GM21529 (cell line): Measurements from ENCODE around the gene LRRC14B.
"Not testable (repeated sequence)": the region's sequence is repeated elsewhere in the genome, so short reads cannot be mapped to it uniquely, and the experiment has no call there.

ENCODE experiments used
- ATAC-seq: cut with Tn5 transposase; IDR thresholded peaks from one replicate; pipeline ENCODE4 v1.9.1; 2021; ENCODE audit not compliant: unreplicated experiment

LRRC14B gene

DNA sequence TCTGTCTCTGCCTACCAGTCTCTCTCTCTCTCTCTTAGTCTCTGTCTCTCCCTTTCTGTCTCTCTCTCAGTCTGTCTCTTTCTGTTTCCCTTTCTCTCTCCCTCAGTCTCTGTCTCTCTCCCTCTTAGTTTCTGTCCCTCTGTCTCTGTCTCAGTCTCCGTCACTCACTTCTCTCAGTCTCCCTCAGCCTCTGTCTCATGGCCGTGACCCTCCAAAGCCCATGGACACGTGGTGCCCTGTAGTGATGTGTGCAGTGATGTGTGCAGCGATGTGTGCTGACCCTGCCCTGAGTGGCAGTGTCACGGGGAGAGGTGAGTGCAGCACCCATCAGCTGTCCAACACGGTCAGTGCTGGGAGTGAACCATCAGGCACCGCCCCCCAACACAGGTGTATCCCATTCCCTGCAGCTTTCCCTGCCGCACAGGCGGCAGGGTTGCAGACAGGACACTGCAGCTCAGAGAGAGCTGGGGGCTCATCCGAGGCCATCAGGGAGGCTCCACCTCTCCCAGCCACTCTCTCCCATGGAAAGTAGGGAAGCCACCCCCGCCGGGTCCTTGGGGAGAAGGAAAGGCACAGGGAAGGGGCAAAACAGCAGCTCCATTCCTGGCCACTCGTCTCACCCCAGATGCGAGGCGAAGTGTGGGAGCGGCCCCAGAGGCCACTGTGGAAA lies 794 bp upstream of the LRRC14B start:
- ATAC-seq = peak; percentile 32

DNA sequence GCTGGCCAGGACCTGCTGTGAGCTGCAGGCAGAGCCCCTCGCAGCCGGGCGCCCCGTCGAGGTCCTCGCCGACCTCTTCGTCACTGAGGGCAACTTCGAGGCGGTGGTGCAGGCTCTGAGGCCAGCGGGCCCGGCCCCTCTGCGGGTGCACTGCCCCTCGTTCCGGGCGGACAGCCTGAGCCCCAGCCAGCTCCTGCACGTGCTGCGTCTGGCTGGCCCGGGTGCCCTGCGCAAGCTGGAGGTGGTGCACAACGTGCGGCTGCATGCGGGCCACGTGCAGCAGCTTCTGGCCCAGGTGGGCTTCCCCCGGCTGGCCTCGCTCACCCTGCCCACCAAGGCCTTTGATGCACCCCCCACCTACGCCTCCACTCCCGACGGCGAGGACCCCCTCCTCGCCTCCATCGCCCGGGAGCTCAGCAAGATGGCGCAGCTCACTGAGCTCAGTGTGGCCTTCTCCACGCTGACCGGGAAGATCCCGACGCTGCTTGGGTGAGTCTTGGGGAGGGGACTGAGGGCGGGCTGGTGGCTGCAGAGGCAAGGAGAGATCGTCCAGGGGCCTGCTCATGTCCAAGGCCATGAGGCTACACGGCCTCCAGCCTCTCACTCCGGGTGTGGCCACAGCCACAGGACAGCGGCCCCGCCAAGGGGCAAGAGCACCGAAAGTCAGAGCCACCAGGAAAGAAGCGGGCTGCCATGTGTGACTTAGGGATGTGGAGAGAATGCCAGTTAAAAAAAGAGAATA lies 825 bp downstream of the LRRC14B start:
- ATAC-seq = no peak

DNA sequence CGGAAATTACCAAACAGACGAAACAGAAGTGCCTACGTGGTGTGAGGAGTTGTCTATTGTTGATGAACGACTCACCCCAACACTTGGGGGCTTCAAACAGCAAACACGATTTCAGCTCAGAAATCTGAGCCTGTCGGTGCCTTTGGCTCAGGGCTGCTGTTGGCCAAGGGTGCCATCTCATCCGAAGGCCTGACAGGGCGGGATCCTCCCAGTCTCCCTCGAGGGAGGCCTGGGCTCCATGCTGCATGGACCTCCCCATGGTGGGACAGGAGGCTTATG lies 1.3 kb downstream of the LRRC14B start:
- ATAC-seq = no peak

DNA sequence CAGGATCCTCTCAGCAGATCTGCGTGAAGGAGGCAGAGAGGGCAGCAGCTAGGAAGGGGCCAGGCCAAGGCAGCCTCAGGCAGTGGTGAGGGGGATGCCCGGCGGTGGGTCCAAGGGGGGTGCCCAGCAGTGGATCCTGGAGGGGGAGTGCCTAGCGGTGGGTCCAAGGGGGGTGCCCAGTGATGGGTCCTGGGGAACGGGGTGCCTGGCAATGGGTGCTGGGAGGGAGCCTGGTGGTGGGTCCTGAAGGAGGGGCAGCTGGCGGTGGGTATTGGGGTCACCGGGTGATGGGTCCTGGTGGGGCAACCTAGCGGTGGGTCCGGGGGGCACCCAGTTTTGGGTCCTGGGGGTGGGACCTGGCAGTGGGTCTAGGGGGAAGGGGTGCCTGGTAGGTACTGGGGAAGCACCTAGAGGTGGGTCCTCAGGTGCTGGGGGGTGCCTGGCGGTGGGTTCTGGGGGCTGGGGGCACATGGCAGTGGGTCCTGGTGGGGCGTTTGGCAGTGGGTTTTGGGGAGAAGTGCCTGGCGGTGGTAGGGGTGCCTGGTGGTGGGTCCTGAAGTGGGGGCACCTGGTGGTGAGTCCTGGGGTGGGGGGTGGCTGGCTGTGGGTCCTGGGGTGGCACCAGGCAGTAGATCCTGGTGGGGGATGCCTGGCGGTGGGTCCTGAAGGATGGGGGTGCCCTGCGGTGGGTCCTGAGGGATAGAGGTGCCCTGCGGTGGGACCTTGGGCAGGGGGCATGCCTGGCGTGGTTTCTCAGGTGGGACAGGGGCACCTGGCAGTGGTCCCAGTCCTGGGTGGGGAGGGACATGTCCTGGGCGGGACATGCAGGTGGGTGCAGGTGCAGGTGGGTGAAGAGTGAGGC lies 1.9 kb downstream of the LRRC14B start:
- ATAC-seq = no peak

DNA sequence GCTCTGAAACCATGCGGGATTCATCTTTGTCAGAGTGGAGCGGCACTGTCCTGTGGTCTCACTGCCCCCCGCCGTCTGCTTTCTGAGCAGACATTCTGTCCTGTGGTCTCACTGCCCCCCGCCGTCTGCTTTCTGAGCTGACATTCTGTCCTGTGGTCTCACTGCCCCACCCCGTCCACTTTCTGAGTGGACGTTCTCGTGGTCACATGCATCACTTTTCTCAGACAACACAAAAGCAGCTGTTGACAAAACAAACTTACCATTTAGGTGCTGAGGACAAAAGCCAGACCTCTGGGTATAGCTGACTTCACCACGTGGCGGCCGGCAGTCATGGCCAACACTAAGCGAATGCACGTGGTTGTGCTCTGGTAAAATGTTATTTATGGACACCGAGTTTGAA lies 2.8 kb downstream of the LRRC14B start:
- no peak for ATAC-seq

DNA sequence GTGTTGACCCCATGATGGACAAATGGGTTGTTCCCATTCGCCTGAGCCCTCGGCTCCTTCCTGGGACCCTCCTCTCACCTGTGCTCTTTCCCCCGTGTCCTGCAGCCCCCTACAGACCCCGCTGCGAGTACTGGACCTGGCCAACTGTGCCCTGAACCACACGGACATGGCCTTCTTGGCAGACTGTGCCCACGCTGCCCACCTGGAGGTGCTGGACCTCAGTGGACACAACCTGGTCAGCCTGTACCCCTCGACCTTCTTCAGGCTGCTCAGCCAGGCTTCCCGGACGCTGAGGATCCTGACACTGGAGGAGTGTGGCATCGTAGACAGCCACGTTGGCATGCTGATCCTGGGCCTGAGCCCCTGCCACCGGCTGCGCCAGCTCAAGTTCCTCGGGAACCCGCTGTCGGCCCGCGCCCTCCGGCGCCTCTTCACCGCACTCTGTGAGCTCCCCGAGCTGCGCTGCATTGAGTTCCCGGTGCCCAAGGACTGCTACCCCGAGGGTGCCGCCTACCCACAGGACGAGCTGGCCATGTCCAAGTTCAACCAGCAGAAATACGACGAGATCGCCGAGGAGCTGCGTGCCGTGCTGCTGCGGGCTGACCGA lies 3.4 kb downstream of the LRRC14B start:
- no peak for ATAC-seq

DNA sequence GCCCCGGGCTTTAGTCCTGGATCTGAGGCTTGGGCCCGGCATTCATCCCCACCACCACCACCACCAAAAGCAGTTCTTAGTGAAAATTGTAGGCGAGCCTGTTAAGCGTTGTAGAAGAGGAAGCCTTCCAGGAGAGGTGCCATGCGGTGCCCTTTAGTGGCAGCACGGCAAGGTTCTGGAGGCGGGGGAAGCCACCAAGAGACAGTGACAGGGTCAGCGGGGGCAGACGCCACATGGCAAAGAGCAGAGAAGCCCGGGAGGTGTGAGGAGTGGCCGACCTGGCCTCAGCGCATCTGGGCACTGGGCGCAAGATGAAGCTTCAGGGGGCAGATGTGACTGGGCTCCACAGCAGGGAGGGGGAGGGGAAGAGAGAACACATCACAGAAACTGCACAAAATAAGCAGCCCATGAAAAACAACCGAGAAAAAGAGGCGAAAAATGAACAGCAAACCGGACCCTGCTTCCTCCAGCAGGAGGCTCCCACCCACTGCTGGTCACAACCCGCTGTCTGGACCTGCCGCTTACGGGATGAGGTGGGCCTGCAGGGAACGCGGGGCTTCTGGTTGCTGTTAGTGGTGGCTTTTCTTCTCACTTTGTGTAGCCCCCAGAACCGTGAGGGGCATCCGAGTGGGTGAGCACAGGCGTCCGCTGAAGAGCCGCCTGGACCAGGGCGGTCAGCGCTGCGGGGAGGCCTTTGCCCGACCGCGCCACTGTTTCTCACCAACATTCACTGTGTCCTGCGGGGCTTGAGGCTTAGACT lies 4.3 kb downstream of the LRRC14B start:
- no peak for ATAC-seq

DNA sequence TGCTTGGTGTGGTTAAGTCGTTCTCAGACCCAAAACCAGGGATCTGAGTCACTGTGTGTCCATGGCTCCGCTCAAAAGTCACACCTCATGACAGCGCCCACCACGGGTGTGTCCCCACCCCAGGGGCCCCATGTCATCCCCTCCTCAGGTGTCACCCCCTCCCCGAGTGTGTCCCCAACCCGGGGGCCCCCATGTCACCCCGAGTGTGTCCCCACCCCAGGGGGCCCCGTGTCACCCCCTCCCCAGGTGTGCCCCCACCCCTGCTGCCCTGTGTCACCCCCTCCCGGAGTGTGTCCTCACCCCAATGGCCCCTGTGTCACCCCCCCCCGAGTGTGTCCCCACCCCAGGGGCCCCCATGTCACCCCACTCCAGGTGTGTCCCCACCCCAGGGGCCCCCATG lies 5.1 kb downstream of the LRRC14B start:
- no peak for ATAC-seq

DNA sequence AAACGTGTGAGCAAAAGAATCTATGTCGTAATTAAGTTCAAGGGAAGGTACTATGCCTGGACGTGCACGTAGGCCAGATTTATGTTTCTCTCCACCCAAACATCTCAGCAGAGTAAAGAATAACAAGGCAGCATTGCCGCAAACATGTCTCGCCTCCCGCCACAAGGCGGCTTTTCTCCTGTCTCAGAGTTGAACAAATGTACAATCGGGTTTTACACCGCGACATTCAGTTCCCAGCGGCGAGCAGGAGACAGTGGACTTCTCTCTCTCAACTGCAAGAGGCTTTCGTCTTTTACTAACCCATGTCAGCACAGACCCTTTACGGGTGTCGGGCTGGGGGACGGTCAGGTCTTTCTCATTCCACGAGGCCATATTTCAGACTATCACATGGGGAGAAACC lies 5.7 kb downstream of the LRRC14B start:
- not testable (repeated sequence) for ATAC-seq

DNA sequence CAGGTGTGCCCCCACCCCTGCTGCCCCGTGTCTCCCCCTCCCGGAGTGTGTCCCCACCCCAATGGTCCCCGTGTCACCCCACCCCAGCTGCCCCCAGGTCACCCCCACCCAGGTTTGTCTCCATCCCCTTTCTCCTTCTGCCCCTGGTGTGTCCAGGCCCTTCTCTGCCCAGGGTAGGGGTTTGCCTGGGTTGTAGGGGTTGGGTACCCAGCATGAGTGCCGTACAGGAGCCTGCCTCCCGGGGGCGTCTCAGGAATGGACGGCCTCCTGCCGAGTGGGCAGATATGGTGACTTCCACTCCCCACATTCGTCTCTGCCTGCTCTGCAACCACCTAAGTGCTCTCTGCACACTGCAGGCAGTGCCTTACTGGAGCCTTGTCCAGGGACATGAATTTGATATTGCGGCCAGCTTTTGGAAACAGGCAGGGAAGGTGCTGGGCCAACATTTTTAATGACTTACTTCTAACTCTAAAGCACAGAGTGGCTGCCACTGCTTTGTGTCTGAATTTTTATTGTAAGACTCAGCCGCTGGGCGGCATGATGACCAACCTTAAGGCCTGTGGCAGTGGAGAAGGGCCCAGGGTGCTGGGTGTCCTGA lies 6.7 kb downstream of the LRRC14B start:
- ATAC-seq = no peak

DNA sequence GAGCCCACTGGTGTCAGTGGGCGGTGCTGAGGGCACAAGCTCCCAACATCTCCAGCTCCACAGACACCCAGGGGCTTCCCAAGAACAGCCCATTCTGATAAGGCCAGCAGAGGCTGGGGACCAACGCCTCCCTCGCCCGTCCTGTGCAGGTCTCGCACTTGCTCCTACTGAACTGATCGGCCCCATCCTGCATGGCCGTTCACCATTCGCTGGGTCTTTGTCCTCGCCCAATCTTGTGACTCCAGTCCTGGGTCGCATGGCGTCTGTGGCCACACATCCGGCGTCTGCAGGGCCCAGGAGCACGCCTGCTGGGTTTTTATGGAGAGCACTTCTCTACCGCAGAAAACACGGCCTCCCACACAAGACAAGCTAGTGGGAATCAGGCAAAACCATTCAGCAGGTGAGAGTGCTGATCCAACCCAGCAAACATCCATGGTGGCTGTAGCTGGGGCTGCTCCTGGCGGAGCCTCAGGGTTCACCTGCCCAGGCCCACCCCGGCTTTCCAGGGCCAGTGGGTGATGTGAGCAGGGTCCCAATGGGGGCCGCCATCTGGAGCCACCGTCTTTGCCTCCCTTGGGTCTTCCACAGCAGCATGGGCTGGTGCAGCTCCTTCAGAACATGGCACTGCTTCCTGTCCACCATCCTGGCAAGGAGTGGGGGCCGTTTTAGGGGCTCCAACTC lies 7.4 kb downstream of the LRRC14B start:
- ATAC-seq = no peak

DNA sequence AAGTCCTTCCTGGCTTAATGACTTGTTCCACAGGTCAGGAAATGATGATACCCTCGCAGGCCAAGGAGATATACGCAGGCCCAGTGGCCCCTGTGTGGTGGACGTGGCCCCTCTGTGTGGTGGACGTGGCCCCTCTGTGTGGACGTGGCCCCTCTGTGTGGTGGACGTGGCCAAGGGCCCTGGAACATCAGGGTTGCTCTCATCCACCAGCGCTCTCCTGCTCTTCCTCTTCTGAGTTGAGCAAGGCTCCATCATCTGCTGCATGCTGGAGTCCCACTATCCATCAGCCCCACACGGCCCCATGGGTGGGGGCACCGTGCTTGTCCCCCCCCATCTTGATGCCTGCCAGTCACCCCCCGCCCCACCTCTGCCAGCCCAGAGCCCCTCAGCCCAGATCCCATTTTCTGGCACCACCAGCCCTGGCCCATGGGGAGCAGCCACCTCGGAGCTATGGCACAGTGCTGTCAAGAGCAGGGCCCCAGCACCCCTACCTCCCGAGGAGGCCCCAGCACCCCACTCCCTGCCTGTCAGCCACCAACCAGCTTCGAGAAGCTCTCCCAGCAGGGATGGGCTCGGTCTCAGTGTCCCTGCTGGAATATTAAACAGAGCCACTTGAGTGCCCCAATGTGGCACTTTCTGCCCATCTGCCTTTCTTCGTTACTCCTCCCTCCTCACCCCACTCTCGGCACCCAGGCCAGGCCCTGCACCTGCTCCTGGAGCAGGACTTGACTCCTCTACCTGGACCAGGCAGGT lies 8.1 kb downstream of the LRRC14B start:
- ATAC-seq = no peak

DNA sequence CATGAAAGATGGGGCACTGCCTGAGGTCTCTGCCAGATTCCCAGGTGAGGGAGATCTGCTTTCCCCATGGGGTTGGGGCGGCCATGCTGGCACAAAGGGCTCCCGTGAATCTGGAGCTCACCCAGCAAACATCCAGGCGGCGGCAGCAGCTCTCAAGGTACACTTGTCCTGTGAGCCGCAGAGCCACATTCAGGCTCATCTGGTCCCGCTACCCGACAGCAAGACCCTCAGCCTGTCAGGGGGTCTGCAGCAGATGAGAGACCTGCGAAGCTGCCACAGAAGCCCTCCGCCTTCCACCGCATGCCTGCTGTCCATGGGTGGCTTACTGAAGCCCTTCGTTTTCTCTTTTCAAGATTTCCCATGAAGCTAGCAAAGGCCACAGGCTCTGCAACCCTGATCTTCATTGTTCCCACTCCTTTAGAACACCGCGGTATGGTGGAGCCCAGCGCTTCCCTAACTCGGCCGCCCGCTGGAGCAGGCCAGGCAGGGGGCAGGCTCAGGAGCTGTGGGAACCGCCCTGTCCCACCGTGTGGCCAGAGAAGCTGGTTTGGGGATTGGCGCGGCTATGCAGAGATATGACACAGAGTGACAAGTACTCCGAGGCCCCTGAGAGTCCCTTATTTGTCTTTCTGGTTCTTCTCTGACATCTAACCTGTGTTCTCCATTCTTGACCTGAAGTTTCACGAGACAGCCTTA lies 8.8 kb downstream of the LRRC14B start:
- ATAC-seq = no peak

DNA sequence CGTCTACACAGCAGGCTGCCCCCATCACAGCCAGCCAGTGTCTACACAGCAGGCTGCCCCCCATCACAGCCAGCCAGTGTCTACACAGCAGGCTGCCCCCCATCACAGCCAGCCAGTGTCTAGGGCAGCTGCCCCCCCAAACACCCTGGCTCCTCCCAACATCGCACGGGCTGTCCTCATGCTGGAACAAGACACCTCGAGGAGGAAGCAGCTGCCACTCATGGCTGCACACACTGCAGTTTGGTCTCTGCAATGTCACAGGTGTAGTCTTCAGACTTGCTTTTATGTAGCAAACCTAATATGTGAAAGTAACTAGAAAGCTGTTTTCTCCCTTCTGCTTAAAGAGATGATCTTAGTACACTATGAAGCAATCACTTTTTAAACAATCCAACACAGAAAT lies 9.7 kb downstream of the LRRC14B start:
- no peak for ATAC-seq

DNA sequence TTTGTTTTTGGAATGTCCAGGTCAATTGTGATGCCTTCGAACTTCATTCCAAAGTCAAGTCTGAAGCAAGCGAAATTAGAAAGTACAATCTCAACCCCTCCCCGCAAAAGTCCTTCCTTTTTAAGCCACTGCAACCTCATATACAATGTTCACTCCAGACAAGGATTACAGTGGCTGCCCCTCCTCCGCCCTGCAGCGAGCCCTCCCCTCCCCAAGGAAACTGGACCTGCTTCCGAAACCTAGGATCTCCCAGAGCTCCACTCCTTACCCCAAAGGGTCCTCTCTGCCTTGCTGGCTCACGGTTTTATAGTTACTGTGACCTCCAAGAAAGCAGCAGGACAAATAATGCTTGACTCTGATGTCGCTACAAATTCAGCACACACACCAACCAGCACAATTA lies 10.4 kb downstream of the LRRC14B start:
- no peak for ATAC-seq

DNA sequence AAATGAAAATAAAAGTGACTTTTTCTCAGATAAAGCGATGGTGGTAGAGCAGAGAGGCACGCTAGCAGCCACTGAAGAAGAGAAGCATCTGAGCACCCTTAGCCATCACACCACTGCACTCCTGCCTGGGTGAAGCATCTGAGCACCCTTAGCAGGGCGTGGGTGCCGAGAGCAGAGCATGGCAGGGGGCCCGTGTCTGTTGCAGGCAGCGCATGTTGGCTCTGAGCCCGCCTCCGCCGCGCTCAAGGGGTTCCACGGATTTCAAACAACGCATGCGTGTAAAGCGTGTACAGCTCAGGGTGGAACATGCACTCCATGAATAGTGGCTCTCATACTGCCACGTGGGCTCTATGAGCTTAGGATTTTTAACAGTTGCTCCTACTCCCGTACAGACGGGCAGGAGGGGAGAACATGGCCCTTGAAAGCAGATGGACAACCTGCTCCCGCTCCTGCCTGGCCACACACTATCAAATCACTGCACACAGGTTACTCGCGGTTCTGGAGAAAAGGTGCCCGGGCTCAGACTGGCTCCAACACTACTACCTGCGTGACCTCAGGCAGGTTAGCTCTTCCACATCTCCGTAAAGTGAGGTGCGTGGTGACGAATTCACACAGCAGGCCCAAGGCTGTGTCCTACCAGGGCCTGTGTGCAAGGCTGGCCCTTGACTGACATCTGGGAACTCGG lies 12.1 kb downstream of the LRRC14B start:
- ATAC-seq = no peak

DNA sequence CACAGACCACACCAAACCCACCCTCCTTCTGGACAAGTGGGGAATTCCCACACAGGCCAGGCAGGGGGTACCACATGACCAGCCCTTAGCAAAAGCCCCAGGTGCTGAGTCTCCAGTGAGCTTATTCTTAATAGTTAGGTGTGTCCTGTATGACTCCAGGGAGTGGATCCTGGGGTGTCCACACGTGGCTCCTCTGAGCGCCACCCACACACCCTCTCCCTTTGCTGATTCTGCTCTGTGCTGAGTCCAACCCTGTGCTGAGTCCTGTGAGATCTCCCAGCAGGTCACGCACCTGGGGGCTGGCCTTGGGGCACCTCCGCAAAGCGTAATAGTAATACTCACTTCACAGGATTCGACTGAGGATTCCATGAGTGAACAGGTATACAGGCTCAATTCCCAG lies 12.7 kb downstream of the LRRC14B start:
- ATAC-seq = no peak

DNA sequence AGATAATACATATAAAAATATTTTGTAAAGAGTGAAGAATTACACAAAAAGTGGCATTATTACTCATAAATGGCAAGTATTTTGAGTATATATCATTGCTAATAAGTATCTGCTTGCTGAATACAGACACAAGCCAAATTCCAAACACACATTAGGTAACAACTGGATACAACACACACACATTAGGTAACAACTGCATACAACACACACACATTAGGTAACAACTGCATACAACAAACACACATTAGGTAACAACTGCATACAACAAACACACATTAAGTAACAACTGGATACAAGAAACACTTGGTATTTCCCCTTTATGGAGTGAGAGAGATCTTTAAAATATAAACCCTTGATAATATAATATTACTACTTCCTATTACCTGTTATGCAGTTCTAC lies 13.2 kb downstream of the LRRC14B start:
- ATAC-seq = no peak
